Measurements from ENCODE around the gene GALNS. TPM values are rescaled to one million over a fixed set of nuclear protein-coding genes. Genes with fewer than 3 reads are reported as not detected.
A peak's percentile ranks its signal among the peaks of the same experiment; 100 is the strongest.

GALNS gene
- total and polyA plus RNA-seq, 2 experiments from 2014 or later: 9.7 to 18.8 TPM

DNA sequence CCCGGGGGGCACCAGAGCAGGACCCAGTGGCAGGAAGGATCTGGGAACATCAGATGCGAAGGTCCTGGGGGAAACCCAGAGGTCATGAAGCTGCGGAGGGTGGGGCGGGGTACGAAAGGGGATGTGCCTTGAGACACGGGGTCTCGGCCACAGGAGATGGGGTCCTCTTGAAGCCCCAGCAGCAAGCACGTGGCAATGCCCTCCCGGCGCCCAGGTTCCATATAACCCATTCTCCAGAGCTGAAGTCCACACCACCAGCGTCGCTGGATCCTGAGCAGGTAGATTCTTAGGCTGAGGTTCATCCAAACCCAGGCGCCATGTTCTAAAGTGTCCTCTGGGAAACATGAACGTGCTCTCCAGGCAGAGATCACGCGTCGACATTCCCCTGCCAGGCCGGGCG, 92.7 kb downstream of the GALNS start:
- Histone ChIP-seq H3K4me3 (no peak overlapping the region), H3K36me3 (ENCODE audit: insufficient read depth) (no peaks in the 10 kb centered on the region), H3K27ac (ENCODE audit: low read depth) (peak overlapping the region; percentile 89), H3K27me3 (ENCODE audit: insufficient read depth) (no peaks in the 10 kb centered on the region), H3K4me1 (ENCODE audit: insufficient read depth) (peaks cover 19% of the 10 kb centered on the region), H3F3A (replicated peaks; ENCODE audit: low read depth) (peaks cover 11% of the 10 kb centered on the region; the same call in 1 of the 2 replicates), H3K4me2 (peak overlapping the region; percentile 4; the same call in 1 of the 2 replicates), H4K20me1 (replicated peaks; ENCODE audit: insufficient read depth) (no peaks in the 10 kb centered on the region), H3K79me2 (replicated peaks; ENCODE audit: insufficient read depth) (peaks cover 41% of the 10 kb centered on the region), H2AFZ (no peak overlapping the region), H3K9me2 (ENCODE audit: insufficient read depth) (no peaks in the 10 kb centered on the region)
- DNase-seq (ENCODE audit: low spot score) (no peak), ATAC-seq (no peak)
- Mint-ChIP-seq H3K27ac (peak overlapping the region; percentile 57), H3K4me1 (peaks cover 55% of the 10 kb centered on the region), H3K4me3 (no peak overlapping the region), H3K27me3 (ENCODE audit: insufficient read depth, low read depth, poor library complexity) (peaks cover 18% of the 10 kb centered on the region), H3K36me3 (ENCODE audit: low read depth) (no peaks in the 10 kb centered on the region), H3K9me3 (no peaks in the 10 kb centered on the region)
- no peak for TF ChIP-seq EZH2phosphoT487 (IDR thresholded peaks at IDR 0.05; ENCODE audit: unreplicated experiment)
- no peak for TF ChIP-seq JUNB (IDR thresholded peaks at IDR 0.05; ENCODE audit: unreplicated experiment)
- no peak for TF ChIP-seq EZH2 (IDR thresholded peaks at IDR 0.05; ENCODE audit: low read depth, unreplicated experiment)
- TF ChIP-seq, protein P1, sequence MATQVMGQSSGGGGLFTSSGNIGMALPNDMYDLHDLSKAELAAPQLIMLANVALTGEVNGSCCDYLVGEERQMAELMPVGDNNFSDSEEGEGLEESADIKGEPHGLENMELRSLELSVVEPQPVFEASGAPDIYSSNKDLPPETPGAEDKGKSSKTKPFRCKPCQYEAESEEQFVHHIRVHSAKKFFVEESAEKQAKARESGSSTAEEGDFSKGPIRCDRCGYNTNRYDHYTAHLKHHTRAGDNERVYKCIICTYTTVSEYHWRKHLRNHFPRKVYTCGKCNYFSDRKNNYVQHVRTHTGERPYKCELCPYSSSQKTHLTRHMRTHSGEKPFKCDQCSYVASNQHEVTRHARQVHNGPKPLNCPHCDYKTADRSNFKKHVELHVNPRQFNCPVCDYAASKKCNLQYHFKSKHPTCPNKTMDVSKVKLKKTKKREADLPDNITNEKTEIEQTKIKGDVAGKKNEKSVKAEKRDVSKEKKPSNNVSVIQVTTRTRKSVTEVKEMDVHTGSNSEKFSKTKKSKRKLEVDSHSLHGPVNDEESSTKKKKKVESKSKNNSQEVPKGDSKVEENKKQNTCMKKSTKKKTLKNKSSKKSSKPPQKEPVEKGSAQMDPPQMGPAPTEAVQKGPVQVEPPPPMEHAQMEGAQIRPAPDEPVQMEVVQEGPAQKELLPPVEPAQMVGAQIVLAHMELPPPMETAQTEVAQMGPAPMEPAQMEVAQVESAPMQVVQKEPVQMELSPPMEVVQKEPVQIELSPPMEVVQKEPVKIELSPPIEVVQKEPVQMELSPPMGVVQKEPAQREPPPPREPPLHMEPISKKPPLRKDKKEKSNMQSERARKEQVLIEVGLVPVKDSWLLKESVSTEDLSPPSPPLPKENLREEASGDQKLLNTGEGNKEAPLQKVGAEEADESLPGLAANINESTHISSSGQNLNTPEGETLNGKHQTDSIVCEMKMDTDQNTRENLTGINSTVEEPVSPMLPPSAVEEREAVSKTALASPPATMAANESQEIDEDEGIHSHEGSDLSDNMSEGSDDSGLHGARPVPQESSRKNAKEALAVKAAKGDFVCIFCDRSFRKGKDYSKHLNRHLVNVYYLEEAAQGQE (IDR thresholded peaks at IDR 0.05; ENCODE audit: unreplicated experiment): no peak
- TF ChIP-seq CREB1 (CRISPR knock-in tag; IDR thresholded peaks at IDR 0.05; ENCODE audit: low read depth): no peak
- TF ChIP-seq POLR2AphosphoS5 (IDR thresholded peaks at IDR 0.05; ENCODE audit: low read depth): no peak

Other genes starting within 250 kb of the GALNS start
- 2.7 and 5.1 TPM in 2 replicates for gene IL17C, start 218.4 kb downstream of the GALNS start, total RNA-seq (2014; rRNA removed; shearing (Covaris generic))
- gene IL17C, start 218.4 kb downstream of the GALNS start, polyA plus RNA-seq (2016; fragmentation: Nextera tagmentation; extraction: Ambion mirVana): 2.3 and 3.9 TPM in 2 replicates
- gene CYBA, start 205.9 kb downstream of the GALNS start, total RNA-seq (2014; rRNA removed; shearing (Covaris generic)): 228 and 275 TPM in 2 replicates
- gene CYBA, start 205.9 kb downstream of the GALNS start, polyA plus RNA-seq (2016; fragmentation: Nextera tagmentation; extraction: Ambion mirVana): 281 and 285 TPM in 2 replicates
- gene MVD, start 193.9 kb downstream of the GALNS start, total RNA-seq (2014; rRNA removed; shearing (Covaris generic)): 144 and 149 TPM in 2 replicates
- 94.2 and 95.3 TPM in 2 replicates for gene MVD, start 193.9 kb downstream of the GALNS start, polyA plus RNA-seq (2016; fragmentation: Nextera tagmentation; extraction: Ambion mirVana)
- 19.2 and 19.4 TPM in 2 replicates for gene SNAI3, start 170.4 kb downstream of the GALNS start, total RNA-seq (2014; rRNA removed; shearing (Covaris generic))
- gene SNAI3, start 170.4 kb downstream of the GALNS start, polyA plus RNA-seq (2016; fragmentation: Nextera tagmentation; extraction: Ambion mirVana): 10.0 and 10.3 TPM in 2 replicates
- gene RNF166, start 150.5 kb downstream of the GALNS start, total RNA-seq (2014; rRNA removed; shearing (Covaris generic)): 39.6 and 43.4 TPM in 2 replicates
- gene RNF166, start 150.5 kb downstream of the GALNS start, polyA plus RNA-seq (2016; fragmentation: Nextera tagmentation; extraction: Ambion mirVana): 24.9 and 27.8 TPM in 2 replicates
- gene CTU2, start 150.4 kb downstream of the GALNS start, total RNA-seq (2014; rRNA removed; shearing (Covaris generic)): 15.4 and 22.3 TPM in 2 replicates
- gene CTU2, start 150.4 kb downstream of the GALNS start, polyA plus RNA-seq (2016; fragmentation: Nextera tagmentation; extraction: Ambion mirVana): 25.7 and 33.6 TPM in 2 replicates
- gene PIEZO1, start 71.7 kb downstream of the GALNS start, total RNA-seq (2014; rRNA removed; shearing (Covaris generic)): 56.2 and 70.1 TPM in 2 replicates
- 29.6 and 30.4 TPM in 2 replicates for gene PIEZO1, start 71.7 kb downstream of the GALNS start, polyA plus RNA-seq (2016; fragmentation: Nextera tagmentation; extraction: Ambion mirVana)
- 114 and 187 TPM in 2 replicates for gene CDT1, start 53.2 kb downstream of the GALNS start, total RNA-seq (2014; rRNA removed; shearing (Covaris generic))
- gene CDT1, start 53.2 kb downstream of the GALNS start, polyA plus RNA-seq (2016; fragmentation: Nextera tagmentation; extraction: Ambion mirVana): 32.6 and 36.1 TPM in 2 replicates
- gene APRT, start 45.0 kb downstream of the GALNS start, total RNA-seq (2014; rRNA removed; shearing (Covaris generic)): 250 and 258 TPM in 2 replicates
- gene APRT, start 45.0 kb downstream of the GALNS start, polyA plus RNA-seq (2016; fragmentation: Nextera tagmentation; extraction: Ambion mirVana): 522 and 536 TPM in 2 replicates
- gene TRAPPC2L, start 180 bp upstream of the GALNS start, total RNA-seq (2014; rRNA removed; shearing (Covaris generic)): 59.3 and 68.8 TPM in 2 replicates
- gene TRAPPC2L, start 180 bp upstream of the GALNS start, polyA plus RNA-seq (2016; fragmentation: Nextera tagmentation; extraction: Ambion mirVana): 167 and 171 TPM in 2 replicates
- gene PABPN1L, start 9.7 kb upstream of the GALNS start, total RNA-seq (2014; rRNA removed; shearing (Covaris generic)): not detected in 2 replicates
- gene PABPN1L, start 9.7 kb upstream of the GALNS start, polyA plus RNA-seq (2016; fragmentation: Nextera tagmentation; extraction: Ambion mirVana): not detected in 2 replicates
- gene CBFA2T3, start 120.3 kb upstream of the GALNS start, total RNA-seq (2014; rRNA removed; shearing (Covaris generic)): 0.85 and 1.5 TPM in 2 replicates
- gene CBFA2T3, start 120.3 kb upstream of the GALNS start, polyA plus RNA-seq (2016; fragmentation: Nextera tagmentation; extraction: Ambion mirVana): 0.70 and 0.87 TPM in 2 replicates
- 22.8 and 23.1 TPM in 2 replicates for gene ACSF3, start 236.9 kb upstream of the GALNS start, total RNA-seq (2014; rRNA removed; shearing (Covaris generic))
- gene ACSF3, start 236.9 kb upstream of the GALNS start, polyA plus RNA-seq (2016; fragmentation: Nextera tagmentation; extraction: Ambion mirVana): 11.3 and 12.8 TPM in 2 replicates

All from GM23338 (cell line).